Activated naive CD4-positive, alpha-beta T cell treated with anti-CD3 and anti-CD28 coated beads, Interleukin-2, amount 10 ng/mL, durations not matched to agents 7 days and 5 days (primary cell): ENCODE results near the gene CENPV.

Source experiments
- CTCF ChIA-PET: fragments of 350-600 bp; sonication (Branson Sonifier 250); formaldehyde crosslinking; loops from one replicate; lab custom pipeline; 2021; ENCODE audit warnings: antibody characterized with exemption; lab: Charles Lee
- DNase-seq: peaks from one replicate; pipeline ENCODE4 v3.0.0-alpha.2; 2020
- H3K27ac Mint-ChIP-seq: one replicate; pipeline ENCODE4 v1.8.0; 2021; ENCODE audit warnings: mild to moderate bottlenecking, moderate library complexity, mixed read lengths
- H3K27me3 Mint-ChIP-seq: one replicate; pipeline ENCODE4 v1.8.0; 2021; ENCODE audit warnings: mild to moderate bottlenecking, mixed read lengths
- H3K36me3 Mint-ChIP-seq: one replicate; pipeline ENCODE4 v1.8.0; 2021; ENCODE audit warnings: mixed read lengths
- H3K4me1 Mint-ChIP-seq: one replicate; pipeline ENCODE4 v1.8.0; 2021; ENCODE audit warnings: mixed read lengths
- H3K4me3 Mint-ChIP-seq: one replicate; pipeline ENCODE4 v1.8.0; 2021; ENCODE audit warnings: mild to moderate bottlenecking, moderate library complexity, mixed read lengths
- H3K9me3 Mint-ChIP-seq: one replicate; pipeline ENCODE4 v1.8.0; 2021; ENCODE audit warnings: mixed read lengths

CENPV gene

DNA sequence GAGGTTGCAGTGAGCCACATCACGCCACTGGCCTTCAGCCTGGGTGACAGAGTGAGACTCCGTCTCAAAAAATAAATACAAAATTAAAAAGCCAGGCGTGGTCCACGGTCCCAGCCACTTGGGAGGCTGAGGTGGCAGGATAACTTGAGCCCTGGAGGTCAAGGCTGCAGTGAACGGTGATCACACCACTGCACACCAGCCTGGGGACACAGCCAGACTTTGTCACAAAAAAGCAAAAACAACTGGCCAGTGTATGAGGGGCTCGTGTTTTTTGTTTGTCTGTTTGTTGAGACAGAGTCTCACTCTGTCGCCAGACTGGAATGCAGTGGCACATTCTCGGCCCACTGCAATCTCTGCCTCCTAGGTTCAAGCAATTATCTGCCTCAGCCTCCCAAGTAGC lies 26.4 kb upstream of the CENPV start:
- DNase-seq = no peak
- Mint-ChIP-seq H3K36me3 (peaks cover 37% of the 10 kb centered on the region), H3K9me3 (peaks cover 1% of the 10 kb centered on the region), H3K27ac (no peak overlapping the region), H3K4me3 (no peak overlapping the region), H3K27me3 (peaks cover 13% of the 10 kb centered on the region), H3K4me1 (peaks cover 36% of the 10 kb centered on the region)
- CTCF ChIA-PET = interaction anchor here (1.8 kb wide), 1 partner anchor 36 kb away, joined by 7 read pairs; the partner anchor contains the start of gene TRPV2

DNA sequence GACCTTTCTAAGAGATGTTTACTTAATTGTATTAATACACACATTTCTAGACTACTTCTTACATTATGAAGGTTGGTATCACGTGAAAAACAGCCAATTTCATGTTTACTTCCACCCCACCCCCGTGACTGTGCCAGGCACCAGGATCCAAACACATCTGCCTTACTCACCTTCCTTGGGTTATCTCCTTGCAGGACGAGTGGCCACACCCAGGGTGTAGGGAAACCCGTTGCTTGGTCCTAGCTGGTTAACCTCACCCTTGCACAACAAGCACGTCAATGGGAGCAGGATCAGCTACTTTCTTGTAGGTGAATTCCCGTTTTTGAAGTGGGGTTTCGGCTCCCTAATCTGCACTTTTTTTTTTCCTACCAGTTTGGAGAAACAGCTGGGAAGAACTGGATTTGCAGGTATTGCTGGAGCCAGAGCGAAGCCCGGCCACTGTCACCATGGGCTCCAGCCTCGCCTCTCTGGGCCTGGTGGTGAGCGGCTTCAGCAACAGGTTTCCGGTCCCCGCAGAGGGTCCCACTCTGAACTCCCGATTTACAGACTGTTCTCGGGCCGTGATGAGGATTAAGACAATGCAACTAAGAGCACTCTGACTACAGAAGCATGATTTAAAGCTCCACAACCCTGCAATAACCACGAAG lies 25.5 kb upstream of the CENPV start:
- Mint-ChIP-seq H3K9me3 (peaks cover 1% of the 10 kb centered on the region), H3K4me1 (peaks cover 28% of the 10 kb centered on the region), H3K27ac (peak overlapping the region; percentile 33), H3K36me3 (peaks cover 29% of the 10 kb centered on the region), H3K4me3 (no peak overlapping the region), H3K27me3 (peaks cover 13% of the 10 kb centered on the region)
- DNase-seq = no peak
- CTCF ChIA-PET = interaction anchor here (2.7 kb wide), 1 partner anchor 15 kb away, joined by 8 read pairs; no protein-coding TSS in a partner anchor

DNA sequence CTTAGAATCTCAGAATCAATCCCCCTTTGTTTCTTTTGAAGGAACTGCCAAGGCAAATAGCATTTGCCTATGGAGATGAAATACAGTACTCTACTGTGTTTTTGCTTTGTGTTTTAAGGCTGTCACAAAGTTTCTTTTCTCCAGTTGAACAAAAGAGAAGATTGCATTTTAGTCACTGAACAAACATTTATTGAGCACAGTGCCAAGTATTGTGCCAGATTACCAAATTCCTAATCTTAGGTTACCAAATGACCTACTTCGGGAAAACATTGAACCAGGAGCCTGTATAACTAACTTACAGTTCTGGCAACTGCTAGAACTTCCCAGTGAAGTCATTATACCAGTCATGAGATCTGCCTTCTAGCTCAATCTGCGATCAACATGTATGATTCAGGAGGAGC lies 24.7 kb upstream of the CENPV start:
- DNase-seq = no peak
- Mint-ChIP-seq H3K27me3 (peaks cover 20% of the 10 kb centered on the region), H3K9me3 (peaks cover 1% of the 10 kb centered on the region), H3K36me3 (peaks cover 21% of the 10 kb centered on the region), H3K4me3 (no peak overlapping the region), H3K27ac (no peak overlapping the region), H3K4me1 (peaks cover 20% of the 10 kb centered on the region)
- CTCF ChIA-PET = interaction anchor here (2.7 kb wide), 1 partner anchor 14 kb away, joined by 8 read pairs; no protein-coding TSS in a partner anchor

DNA sequence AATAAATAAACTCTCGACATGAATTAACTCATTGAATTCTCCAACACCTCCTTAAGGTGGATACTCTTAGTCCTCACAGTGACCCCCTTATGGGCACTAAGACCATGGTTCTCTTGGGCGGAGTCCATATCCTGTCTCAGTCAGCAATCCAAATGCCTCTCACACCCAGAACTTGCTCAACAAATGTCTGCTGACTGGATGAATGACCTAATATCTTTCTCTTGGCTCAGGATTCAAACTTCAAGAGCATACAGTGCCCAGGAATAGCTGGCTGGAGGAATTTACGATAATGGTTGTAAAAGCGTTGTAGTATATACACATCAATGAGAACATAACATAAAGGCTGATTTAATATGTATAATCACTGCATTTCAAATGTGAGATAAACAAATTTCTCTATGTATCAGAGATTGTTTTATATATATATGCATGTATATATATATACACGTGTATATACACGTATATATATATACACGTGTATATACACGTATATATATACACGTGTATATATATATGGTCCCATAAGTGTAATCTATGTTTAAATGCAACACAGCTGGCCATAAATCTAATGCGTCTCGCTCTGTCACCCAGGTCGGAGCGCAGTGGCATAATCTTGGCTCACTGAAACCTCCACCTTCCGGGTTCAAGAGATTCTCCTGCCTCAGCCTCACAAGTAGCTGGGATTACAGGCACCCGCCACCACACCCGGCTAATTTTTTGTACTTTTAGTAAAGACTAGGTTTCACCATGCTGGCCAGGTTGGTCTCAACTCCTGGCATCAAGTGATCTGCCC lies 21.1 kb upstream of the CENPV start:
- CTCF ChIA-PET = interaction anchor here (1.0 to 4.7 kb wide), 2 partner anchors 11 to 41 kb away, joined by 3 to 30 read pairs; partner anchors contain the start of gene TRPV2
- Mint-ChIP-seq H3K27ac (no peak overlapping the region), H3K4me1 (no peaks in the 10 kb centered on the region), H3K4me3 (no peak overlapping the region), H3K9me3 (no peaks in the 10 kb centered on the region), H3K36me3 (no peaks in the 10 kb centered on the region), H3K27me3 (peaks cover 15% of the 10 kb centered on the region)
- no peak for DNase-seq

DNA sequence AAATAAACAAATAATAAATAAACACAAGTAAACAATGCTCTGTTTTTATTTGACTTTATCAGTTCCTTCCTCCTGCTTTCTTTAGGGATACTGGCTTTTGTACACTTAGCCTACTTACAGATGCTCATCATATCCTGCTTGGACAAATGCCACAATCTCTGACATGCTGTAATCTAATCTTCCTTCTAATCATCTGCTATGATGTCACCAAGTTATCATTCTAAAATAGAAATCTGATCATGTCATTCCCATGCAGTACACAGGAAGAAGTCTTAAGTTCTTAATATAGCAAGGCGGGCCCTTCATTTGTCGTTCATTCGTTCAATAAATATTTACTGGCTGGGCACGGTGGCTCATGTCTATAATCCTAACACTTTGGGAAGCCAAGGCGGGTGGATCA lies 18.5 kb upstream of the CENPV start:
- no peaks in the 10 kb centered on the region for H3K4me1 Mint-ChIP-seq
- DNase-seq = no peak
- no peaks in the 10 kb centered on the region for H3K9me3 Mint-ChIP-seq
- H3K4me3 Mint-ChIP-seq = no peak overlapping the region
- no peaks in the 10 kb centered on the region for H3K36me3 Mint-ChIP-seq
- H3K27me3 Mint-ChIP-seq = peaks cover 8% of the 10 kb centered on the region
- no peak overlapping the region for H3K27ac Mint-ChIP-seq
- CTCF ChIA-PET = interaction anchor here (4.7 kb wide), 1 partner anchor 8 kb away, joined by 30 read pairs; no protein-coding TSS in a partner anchor

DNA sequence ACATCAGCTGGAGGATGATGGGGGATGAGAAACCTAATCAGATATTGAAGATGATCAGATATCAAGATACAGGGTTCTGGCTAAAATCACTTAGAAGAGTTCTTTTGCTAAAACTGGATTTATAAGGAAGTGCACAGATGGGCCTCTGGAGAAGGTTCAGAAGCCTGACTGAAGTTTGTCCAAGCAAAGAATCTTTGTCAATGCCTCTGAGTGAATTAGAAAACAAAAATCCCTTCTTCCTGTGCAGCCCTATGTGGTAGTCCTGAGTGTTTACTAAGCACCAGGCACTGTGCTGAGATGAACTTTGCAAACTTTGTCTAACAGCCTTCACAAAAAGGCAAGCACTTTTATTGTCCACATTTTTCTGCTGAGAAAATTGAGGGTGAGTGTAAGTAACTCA lies 11.4 kb upstream of the CENPV start:
- CTCF ChIA-PET = interaction anchor here (1.0 to 4.4 kb wide), 11 partner anchors 9 to 158 kb away, joined by 3 to 58 read pairs (median 13); partner anchors contain the start of genes CENPV, TRPV2 and UBB
- no peak overlapping the region for H3K27ac Mint-ChIP-seq
- no peaks in the 10 kb centered on the region for H3K9me3 Mint-ChIP-seq
- no peaks in the 10 kb centered on the region for H3K4me1 Mint-ChIP-seq
- no peaks in the 10 kb centered on the region for H3K36me3 Mint-ChIP-seq
- no peak for DNase-seq
- peaks cover 8% of the 10 kb centered on the region for H3K27me3 Mint-ChIP-seq
- no peak overlapping the region for H3K4me3 Mint-ChIP-seq

DNA sequence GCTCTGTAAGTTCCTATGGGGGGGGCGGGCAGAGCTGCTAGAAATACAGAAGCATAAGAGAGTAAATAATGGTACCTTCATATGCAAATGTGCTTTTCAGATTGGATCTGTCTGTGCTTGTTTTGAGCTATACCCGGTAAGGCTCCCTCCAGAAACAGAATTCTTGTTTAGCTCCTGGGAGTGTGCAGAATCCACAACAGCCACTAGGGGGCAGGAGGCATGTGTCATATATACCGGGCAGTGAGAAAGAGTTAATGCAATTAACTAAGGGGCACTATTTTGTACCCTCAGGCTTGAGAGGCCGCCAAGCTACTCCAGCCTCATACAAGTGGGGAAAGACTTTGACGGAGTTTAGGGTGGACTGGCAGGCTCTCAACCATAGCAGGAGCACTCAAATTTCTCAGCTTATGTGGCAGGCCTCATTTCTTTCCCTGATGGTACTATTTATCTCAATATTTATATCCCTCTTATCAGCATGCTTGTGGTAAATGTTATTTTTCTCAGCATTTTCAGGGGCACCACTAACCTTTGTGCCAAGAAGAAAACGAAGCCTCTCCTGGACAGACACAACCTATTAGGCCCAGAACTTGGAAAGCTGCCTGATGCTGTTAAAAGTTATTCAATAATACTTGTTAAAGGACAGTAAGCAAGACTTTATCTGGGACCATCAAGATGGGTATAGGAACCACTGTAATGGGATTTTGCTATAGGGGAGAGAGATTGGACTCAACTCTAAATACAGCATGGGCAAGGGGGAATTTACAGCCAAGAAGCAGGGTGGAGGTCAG lies 10.7 kb upstream of the CENPV start:
- peak; percentile 85 for DNase-seq
- H3K27ac Mint-ChIP-seq = no peak overlapping the region
- H3K36me3 Mint-ChIP-seq = no peaks in the 10 kb centered on the region
- H3K4me3 Mint-ChIP-seq = no peak overlapping the region
- CTCF ChIA-PET = interaction anchor here (0.7 to 4.4 kb wide), 25 partner anchors 9 to 228 kb away, joined by 3 to 58 read pairs (median 5); partner anchors contain the start of genes CENPV, TRPV2 and UBB
- H3K27me3 Mint-ChIP-seq = peaks cover 12% of the 10 kb centered on the region
- H3K9me3 Mint-ChIP-seq = no peaks in the 10 kb centered on the region
- H3K4me1 Mint-ChIP-seq = no peaks in the 10 kb centered on the region

DNA sequence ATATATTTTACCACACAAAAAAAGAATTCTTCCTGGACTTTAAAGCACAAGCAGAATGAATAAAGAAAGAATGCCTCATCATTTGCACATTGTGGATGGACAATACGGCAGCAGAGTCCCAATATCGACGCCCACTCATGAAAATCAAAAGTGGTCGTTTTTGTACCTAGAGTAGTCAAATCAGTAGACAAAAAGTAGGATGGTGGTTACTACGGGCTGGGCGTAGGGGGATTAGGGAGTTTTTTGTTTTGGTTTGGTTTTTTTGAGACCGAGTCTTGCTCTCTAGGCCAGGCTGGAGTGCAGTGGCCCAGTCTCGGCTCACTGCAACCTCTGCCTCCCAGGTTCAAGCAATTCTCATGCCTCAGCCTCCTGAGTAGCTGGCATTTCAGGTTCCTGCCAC lies 8.6 kb upstream of the CENPV start:
- Mint-ChIP-seq H3K4me1 (no peaks in the 10 kb centered on the region), H3K27me3 (peaks cover 15% of the 10 kb centered on the region), H3K4me3 (no peak overlapping the region), H3K27ac (no peak overlapping the region), H3K36me3 (no peaks in the 10 kb centered on the region), H3K9me3 (no peaks in the 10 kb centered on the region)
- CTCF ChIA-PET = interaction anchor here (3.7 kb wide), 2 partner anchors 10 to 12 kb away, joined by 28 to 30 read pairs; partner anchors contain the start of gene CENPV
- DNase-seq = no peak

DNA sequence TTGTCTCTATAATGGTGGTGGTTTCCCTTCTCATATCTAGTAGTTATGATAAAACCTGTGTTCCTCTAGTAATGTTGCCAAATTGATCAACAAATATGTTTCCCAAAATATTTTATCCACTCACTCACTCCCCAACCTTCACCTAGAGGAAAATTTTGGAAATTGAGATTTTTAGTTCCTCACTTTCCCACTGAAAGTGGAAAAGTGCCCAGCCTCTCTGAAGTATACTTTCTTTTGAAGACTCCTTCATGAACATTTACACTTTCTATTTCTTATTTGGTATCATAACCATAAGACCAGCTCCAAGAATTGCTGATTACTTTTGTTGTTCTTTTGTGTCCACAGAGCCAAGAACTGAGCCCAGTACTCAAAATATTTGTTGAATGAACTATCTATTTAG lies 5.1 kb upstream of the CENPV start:
- no peaks in the 10 kb centered on the region for H3K9me3 Mint-ChIP-seq
- CTCF ChIA-PET = no interaction called here
- peaks cover 5% of the 10 kb centered on the region for H3K4me1 Mint-ChIP-seq
- no peak overlapping the region for H3K27ac Mint-ChIP-seq
- H3K36me3 Mint-ChIP-seq = no peaks in the 10 kb centered on the region
- peaks cover 25% of the 10 kb centered on the region for H3K27me3 Mint-ChIP-seq
- no peak overlapping the region for H3K4me3 Mint-ChIP-seq
- DNase-seq = no peak

DNA sequence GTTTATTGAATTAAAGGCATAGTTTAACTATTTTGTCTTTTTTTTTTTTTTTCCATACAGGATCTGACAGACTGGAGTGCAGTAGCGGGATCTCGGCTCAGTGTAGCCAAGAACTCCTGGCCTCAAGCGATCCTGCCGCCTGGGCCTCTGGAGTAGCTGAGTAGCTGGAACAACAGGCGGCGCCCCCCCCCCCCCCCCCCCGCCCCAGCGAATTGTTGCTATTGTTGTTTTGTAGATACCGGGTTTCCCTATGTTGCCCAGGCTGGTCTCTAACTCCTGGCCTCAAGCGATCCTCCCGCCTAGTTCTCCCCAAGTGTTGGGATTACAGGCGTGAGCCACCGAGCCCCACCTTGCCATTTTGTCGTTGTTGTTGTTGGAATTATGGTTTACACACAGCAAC lies 1.3 kb upstream of the CENPV start:
- no peak for DNase-seq
- CTCF ChIA-PET = interaction anchor here (1.2 to 1.9 kb wide), 2 partner anchors 9 to 84 kb away, joined by 4 to 6 read pairs; no protein-coding TSS in a partner anchor
- Mint-ChIP-seq H3K27me3 (peaks cover 25% of the 10 kb centered on the region), H3K9me3 (no peaks in the 10 kb centered on the region), H3K4me3 (peak overlapping the region; percentile 23), H3K36me3 (peaks cover 2% of the 10 kb centered on the region), H3K27ac (no peak overlapping the region), H3K4me1 (peaks cover 23% of the 10 kb centered on the region)

DNA sequence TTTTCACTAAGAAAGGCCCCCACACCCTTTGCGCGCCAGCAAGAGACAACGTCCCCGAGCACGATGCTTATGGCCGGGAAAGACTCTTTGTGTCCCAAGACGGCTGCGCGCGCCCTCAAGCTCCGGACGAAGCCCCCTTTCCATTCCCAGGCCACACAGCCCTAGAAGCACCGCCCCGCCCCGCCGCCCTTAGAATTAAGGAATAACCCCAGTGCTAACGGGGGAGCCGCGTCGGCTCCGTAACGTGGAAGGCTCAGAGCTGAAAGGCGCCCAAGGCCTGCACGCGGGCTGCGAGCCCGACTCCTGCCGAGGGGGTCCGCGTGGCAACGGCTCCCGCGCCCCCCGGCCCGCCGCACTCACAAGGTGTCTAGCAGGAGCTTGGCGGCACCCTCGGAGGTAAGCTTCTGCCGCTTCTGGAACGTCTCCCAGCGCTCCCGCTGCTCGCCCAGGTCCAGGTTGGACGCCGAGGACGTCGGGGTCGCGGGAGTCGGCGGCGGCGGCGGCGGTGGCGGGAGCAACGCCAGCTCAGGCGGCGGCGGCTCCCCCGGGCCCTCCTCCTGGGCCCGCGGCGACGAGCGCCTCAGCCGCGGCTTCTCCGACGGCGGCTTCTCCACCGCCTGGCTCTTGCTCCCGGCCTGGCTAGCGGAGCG lies 477 bp downstream of the CENPV start:
- peak; percentile 53 for DNase-seq
- Mint-ChIP-seq H3K27ac (no peak overlapping the region), H3K4me3 (peak overlapping the region; percentile 91), H3K27me3 (peaks cover 18% of the 10 kb centered on the region), H3K4me1 (peaks cover 24% of the 10 kb centered on the region), H3K9me3 (no peaks in the 10 kb centered on the region), H3K36me3 (peaks cover 4% of the 10 kb centered on the region)
- CTCF ChIA-PET = interaction anchor here (0.8 to 4.6 kb wide), 7 partner anchors 9 to 237 kb away, joined by 3 to 28 read pairs (median 4); no protein-coding TSS in a partner anchor

DNA sequence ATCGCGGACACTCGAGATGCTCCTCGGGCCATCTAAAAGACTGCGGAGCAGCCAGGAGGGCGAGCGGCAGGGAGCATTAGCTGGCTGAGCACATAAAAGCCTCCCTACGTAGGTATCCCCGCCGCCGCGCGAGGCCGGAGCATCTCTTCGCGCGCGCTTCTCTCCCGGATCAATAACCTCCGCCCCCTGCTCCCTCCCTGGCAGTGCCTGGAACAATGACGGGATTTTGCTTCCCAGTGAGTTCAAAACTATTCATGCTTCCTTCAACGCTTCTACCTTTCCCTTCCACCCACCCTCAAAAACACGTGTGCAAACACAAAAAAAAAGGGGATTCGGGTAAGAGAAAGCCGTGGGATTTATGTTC lies 984 bp downstream of the CENPV start:
- DNase-seq = peak; percentile 48
- Mint-ChIP-seq H3K36me3 (peaks cover 7% of the 10 kb centered on the region), H3K4me3 (peak overlapping the region; percentile 91), H3K27me3 (peaks cover 18% of the 10 kb centered on the region), H3K27ac (peak overlapping the region; percentile 56), H3K4me1 (peaks cover 24% of the 10 kb centered on the region), H3K9me3 (no peaks in the 10 kb centered on the region)
- CTCF ChIA-PET = interaction anchor here (0.7 to 4.6 kb wide), 6 partner anchors 10 to 231 kb away, joined by 3 to 28 read pairs (median 4); no protein-coding TSS in a partner anchor

DNA sequence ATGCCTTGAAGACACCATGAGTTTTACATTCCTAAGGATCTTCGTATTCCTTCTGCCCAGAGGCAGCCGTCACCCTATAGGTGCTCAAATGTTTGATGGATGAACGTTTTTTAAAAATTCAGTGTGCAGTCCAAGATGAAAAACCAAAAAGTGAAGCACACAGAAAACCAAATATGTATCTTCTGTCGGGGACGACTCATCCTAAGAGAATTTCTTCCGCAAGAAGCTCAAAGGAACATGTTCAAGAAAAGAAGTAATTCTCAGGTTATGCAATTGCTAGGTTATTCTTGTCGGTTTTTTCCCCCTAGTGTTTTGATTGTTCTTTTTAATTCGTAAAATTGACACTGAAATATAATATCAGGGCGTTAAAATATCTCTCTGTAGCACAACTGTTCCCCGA lies 1.4 kb downstream of the CENPV start:
- no peak overlapping the region for H3K27ac Mint-ChIP-seq
- H3K4me1 Mint-ChIP-seq = peaks cover 24% of the 10 kb centered on the region
- H3K9me3 Mint-ChIP-seq = no peaks in the 10 kb centered on the region
- peaks cover 7% of the 10 kb centered on the region for H3K36me3 Mint-ChIP-seq
- no peak for DNase-seq
- H3K4me3 Mint-ChIP-seq = peak overlapping the region; percentile 91
- CTCF ChIA-PET = interaction anchor here (0.7 to 4.6 kb wide), 3 partner anchors 12 to 232 kb away, joined by 3 to 28 read pairs (median 5); no protein-coding TSS in a partner anchor
- H3K27me3 Mint-ChIP-seq = peaks cover 18% of the 10 kb centered on the region
